Activated CD4-positive, alpha-beta memory T cell treated with anti-CD3 and anti-CD28 coated beads for 36 hours (primary cell): ENCODE data around the gene SLC38A10. TPM values are rescaled to one million over a fixed set of nuclear protein-coding genes. Genes with fewer than 3 reads are reported as not detected.

ENCODE experiments used
- CTCF ChIA-PET: fragments of 350-600 bp; sonication (Branson Sonifier 250); formaldehyde crosslinking; loops from one replicate; lab custom pipeline; 2021; ENCODE audit warnings: antibody characterized with exemption, inconsistent platforms; lab: Charles Lee
- POLR2A ChIA-PET: fragments of 350-600 bp; sonication (Branson Sonifier 250); formaldehyde crosslinking; loops from one replicate; lab custom pipeline; 2021; ENCODE audit warnings: antibody characterized with exemption; lab: Charles Lee
- DNase-seq: peaks from one replicate; pipeline ENCODE4 v3.0.0-alpha.2; 2020
- H3K27ac Mint-ChIP-seq: one replicate; pipeline ENCODE4 v1.8.0; 2021; ENCODE audit warnings: mixed read lengths
- H3K27me3 Mint-ChIP-seq: one replicate; pipeline ENCODE4 v1.8.0; 2021; ENCODE audit warnings: mixed read lengths
- H3K36me3 Mint-ChIP-seq: one replicate; pipeline ENCODE4 v1.8.0; 2021; ENCODE audit warnings: mixed read lengths
- H3K4me1 Mint-ChIP-seq: one replicate; pipeline ENCODE4 v1.8.0; 2021; ENCODE audit warnings: low read depth, mixed read lengths
- H3K4me3 Mint-ChIP-seq: one replicate; pipeline ENCODE4 v1.8.0; 2021; ENCODE audit warnings: mild to moderate bottlenecking, mixed read lengths
- H3K9me3 Mint-ChIP-seq: one replicate; pipeline ENCODE4 v1.8.0; 2021; ENCODE audit warnings: mixed read lengths
- intact Hi-C: fragments of 100-400 bp; cut with micrococcal nuclease; formaldehyde crosslinking; loops from one replicate; pipeline ENCODE4 v1.15.1; 2023
- total RNA-seq, 2 experiments: library from RNA; stranded (reverse); gene quantifications; one replicate each; pipeline ENCODE4 v1.2.3, GENCODE V29; 2021

The SLC38A10 gene
- total RNA-seq, 2 experiments from 2014 or later: 60.7 to 60.9 TPM

DNA sequence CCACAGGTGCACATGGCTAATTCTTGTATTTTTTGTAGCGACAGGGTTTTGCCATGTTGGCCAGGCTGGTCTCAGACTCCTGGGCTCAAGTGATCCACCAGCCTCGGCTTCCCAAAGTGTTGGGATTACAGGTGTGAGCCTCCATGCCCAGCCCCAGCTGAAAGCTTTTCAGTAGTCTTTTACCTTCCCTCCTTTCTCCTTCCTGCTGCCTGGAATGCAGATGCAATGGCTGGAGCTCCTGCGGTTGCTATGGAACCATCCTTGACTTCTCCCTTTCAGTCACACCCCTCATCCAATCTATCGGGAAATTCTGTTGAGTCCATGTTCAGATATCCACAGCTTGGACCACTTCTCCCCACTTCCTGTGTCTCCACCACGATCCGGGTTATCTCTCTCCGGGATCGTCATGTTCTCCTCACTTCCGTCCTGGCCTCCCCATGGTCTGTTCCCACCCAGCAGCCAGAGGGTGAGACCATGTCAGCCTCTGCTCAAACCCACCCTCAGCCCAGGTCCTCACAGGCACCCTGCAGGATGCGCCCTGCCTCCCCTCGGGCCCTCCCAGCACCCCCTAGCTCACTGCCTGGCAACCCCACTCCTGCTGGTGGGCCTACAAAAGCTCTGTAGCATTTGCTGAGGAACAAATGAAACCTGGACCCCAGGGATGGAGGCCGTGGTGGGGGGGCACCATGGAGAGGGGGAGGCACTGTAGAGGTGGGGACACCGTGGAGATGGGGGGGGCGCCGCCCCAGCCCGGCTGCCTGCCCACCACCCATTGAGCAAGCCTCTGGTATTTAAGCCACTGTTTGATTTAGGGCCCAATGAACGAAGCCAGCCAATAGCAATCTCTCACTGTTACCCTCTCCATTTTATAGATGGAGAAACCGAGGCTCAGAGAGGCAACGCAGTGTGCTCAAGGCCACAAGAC lies 12.8 kb upstream of the SLC38A10 start:
- POLR2A ChIA-PET: no interaction called here
- Mint-ChIP-seq H3K27me3 (peaks cover 9% of the 10 kb centered on the region), H3K36me3 (no peaks in the 10 kb centered on the region), H3K4me1 (peaks cover 3% of the 10 kb centered on the region), H3K4me3 (no peak overlapping the region), H3K27ac (no peak overlapping the region), H3K9me3 (no peaks in the 10 kb centered on the region)
- CTCF ChIA-PET: interaction anchor here (0.8 kb wide), 1 partner anchor 122 kb away, joined by 3 read pairs; no protein-coding TSS in a partner anchor
- DNase-seq: no peak
- intact Hi-C loops: no loop called here

DNA sequence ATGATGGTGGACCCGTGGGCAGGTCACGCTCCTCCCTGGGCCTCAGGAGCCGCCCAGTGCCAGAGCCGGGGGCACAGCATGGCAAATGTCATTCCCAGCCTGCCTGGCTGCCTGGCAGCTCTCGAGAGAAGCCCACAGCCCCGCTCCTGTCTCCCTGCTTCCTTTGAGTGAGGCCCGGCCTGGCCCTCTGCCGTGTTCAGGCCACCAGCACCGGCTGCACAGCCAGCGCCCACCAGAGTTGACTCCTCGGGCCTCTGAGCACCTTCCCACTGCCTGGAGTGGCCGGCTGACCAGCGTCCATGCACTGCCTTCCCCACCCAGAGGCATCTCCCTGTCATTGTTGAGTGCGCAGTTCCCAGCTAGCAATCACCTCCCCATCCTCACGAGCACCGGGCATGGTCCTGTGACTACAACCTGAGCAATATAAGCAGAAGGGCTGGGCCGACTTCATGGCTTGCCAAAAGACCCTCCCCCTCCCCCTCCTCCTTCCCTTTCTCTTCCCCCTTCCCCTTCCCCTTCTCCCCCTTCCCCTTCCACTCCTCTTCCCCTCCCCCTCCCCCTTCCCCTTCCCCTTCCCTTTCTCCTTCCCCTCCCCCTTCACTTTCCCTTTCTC lies 11.9 kb upstream of the SLC38A10 start:
- intact Hi-C loops: no loop called here
- ChIA-PET POLR2A (no interaction called here), CTCF (no interaction called here)
- Mint-ChIP-seq H3K9me3 (no peaks in the 10 kb centered on the region), H3K4me3 (no peak overlapping the region), H3K36me3 (no peaks in the 10 kb centered on the region), H3K27me3 (peaks cover 9% of the 10 kb centered on the region), H3K27ac (no peak overlapping the region), H3K4me1 (peaks cover 3% of the 10 kb centered on the region)
- no peak for DNase-seq

DNA sequence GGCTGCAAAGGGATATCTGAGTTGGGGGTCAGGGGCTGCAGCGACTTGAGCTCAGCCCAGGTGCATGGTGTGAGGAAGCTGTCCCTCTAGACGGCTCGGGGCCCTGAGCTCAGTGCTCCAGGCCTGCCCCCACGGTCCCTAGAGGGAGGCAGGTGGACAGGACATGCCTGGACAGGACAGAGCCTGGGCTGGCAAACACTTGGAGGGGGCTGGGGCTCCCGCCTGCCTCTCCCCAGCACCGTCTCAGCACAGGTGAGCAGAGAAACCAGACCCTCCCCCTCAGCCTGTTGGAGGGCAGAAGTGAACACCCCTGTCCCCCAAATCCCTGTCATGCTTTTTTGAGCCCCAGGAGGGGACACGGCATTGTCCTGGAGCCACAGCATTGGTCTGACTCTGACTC lies 11.4 kb upstream of the SLC38A10 start:
- ChIA-PET CTCF (no interaction called here), POLR2A (no interaction called here)
- H3K9me3 Mint-ChIP-seq: no peaks in the 10 kb centered on the region
- peaks cover 9% of the 10 kb centered on the region for H3K27me3 Mint-ChIP-seq
- H3K4me3 Mint-ChIP-seq: no peak overlapping the region
- DNase-seq: no peak
- no peaks in the 10 kb centered on the region for H3K36me3 Mint-ChIP-seq
- peaks cover 3% of the 10 kb centered on the region for H3K4me1 Mint-ChIP-seq
- intact Hi-C loops: no loop called here
- H3K27ac Mint-ChIP-seq: no peak overlapping the region

DNA sequence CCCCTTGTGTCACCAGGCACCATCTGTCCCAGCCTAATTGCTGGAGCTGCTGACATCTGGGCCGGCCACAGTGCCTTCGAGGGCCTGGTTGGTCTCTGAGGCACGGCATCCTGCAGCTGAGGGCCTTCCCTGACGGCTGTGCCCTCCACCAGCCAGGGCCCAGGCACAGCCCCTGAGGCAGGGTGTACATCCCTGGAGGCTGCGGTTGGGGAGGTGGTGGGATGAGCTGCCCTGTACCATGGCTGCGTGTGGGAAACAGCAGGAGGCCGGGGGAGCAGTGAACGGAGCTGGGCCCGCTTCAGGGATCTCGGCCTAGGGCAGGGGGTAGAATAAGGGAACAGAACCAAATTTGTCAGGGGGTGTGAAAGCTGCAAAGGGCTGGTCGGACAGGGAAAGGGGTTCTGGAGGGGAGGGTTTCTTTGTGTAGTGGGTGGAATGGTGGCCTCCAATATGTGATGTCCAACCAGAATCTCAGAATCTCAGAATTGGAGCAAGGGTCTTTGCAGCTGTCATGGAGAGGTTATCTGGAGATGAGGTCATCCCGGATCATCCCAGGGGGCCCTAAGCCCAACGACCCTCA lies 10.0 kb upstream of the SLC38A10 start:
- Mint-ChIP-seq H3K4me3 (no peak overlapping the region), H3K27me3 (peaks cover 3% of the 10 kb centered on the region)

DNA sequence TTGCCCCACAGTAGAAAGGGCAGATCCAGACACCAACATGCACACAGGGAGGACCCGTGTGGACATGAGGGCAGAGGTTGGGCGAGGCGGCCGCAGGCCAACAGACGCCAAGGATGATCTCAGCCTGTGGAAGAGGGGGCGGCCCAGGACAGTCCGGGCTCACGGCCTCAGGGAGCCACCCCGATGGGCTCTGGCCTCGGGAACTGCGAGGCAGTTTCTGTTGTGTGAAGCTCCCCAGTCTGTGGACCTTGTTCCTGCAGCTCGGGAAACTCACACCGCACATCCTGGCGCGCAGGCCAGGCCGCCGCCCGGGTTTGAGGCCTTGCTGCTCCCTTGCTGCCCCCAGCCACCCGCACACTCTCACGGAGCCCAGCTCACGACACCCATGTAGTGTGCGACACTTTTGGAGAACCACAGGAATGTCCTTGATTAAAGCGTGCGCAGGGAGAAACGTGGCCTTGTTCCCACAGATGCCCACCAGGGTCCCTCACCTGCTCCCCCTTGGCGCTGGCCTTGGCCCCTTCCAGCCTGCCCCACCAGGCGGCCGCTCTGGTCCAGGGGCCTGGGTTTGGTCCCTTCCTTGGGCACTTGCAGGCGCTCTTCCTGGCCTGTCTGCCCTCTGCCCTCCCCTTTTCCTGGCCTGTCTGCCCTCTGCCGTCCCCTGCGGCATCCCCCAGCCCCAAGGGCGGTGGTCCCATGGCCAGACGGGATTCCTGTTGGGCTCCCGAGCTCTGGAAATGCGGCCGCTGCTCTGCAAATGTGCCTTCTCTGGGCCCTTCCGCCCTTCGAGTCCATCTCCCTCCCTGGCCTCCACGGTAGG lies 9.3 kb upstream of the SLC38A10 start:
- ChIA-PET CTCF (no interaction called here), POLR2A (no interaction called here)
- H3K27ac Mint-ChIP-seq: no peak overlapping the region
- no peak overlapping the region for H3K4me3 Mint-ChIP-seq
- DNase-seq: no peak
- H3K9me3 Mint-ChIP-seq: no peaks in the 10 kb centered on the region
- H3K4me1 Mint-ChIP-seq: peaks cover 3% of the 10 kb centered on the region
- intact Hi-C loops: no loop called here
- H3K36me3 Mint-ChIP-seq: no peaks in the 10 kb centered on the region
- peaks cover 2% of the 10 kb centered on the region for H3K27me3 Mint-ChIP-seq

More for the DNA sequence above, 10.0 kb upstream of the SLC38A10 start:
- Mint-ChIP-seq H3K4me1 (peaks cover 3% of the 10 kb centered on the region), H3K9me3 (no peaks in the 10 kb centered on the region), H3K36me3 (no peaks in the 10 kb centered on the region), H3K27ac (no peak overlapping the region)
- intact Hi-C loops: no loop called here
- DNase-seq: no peak
- CTCF ChIA-PET: no interaction called here
- POLR2A ChIA-PET: no interaction called here

DNA sequence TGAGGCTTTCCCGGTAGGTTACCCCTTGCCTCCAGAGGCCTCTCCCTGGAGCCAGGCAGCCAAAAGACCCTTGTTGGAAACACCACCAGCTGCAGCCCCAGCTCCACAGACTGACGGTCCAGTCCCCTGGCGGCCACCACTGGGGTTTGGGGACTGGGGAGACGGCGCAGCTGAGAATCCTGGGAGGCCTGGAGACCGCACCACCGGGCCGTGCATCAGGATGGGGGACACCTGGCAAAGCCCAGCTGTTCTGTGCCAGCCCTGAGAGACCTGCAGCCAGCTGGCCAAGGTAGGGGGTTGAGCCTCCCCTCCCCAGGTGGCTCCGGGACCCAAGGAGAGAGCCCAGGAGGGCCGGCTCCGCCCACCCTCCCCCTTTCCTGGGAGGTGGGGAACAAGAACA lies 8.3 kb upstream of the SLC38A10 start:
- no peak for DNase-seq
- no peaks in the 10 kb centered on the region for H3K36me3 Mint-ChIP-seq
- no peak overlapping the region for H3K27ac Mint-ChIP-seq
- POLR2A ChIA-PET: no interaction called here
- H3K9me3 Mint-ChIP-seq: no peaks in the 10 kb centered on the region
- no peak overlapping the region for H3K4me3 Mint-ChIP-seq
- CTCF ChIA-PET: no interaction called here
- no peaks in the 10 kb centered on the region for H3K4me1 Mint-ChIP-seq
- H3K27me3 Mint-ChIP-seq: no peaks in the 10 kb centered on the region
- intact Hi-C loops: no loop called here

DNA sequence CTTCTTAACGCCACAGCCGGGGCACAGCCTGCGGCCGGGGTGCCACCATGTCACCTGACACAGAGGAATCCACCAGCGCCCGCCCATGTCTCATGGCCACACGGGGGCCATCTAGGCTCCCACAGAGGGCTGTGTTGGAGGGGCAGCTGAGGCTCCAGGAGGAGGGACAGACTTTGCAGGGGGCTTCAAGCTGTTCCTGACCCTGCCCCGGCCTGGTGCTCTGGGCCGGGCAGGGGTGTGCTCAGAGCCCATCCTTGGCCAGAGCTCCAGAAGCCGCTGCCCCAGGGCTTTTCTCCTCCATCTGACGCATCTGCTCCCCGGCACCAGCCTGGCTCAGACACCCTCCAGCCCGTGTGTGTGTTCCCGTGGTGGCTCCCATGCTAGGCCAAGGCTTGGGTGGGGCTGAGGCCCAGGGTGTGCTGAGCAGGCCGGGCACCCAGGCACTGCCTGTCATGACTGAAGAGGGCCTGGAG lies 7.8 kb upstream of the SLC38A10 start:
- POLR2A ChIA-PET: no interaction called here
- H3K27ac Mint-ChIP-seq: no peak overlapping the region
- no peaks in the 10 kb centered on the region for H3K27me3 Mint-ChIP-seq
- no peak for DNase-seq
- intact Hi-C loops: no loop called here
- no peaks in the 10 kb centered on the region for H3K36me3 Mint-ChIP-seq
- no peaks in the 10 kb centered on the region for H3K9me3 Mint-ChIP-seq
- no peaks in the 10 kb centered on the region for H3K4me1 Mint-ChIP-seq
- CTCF ChIA-PET: no interaction called here
- no peak overlapping the region for H3K4me3 Mint-ChIP-seq

DNA sequence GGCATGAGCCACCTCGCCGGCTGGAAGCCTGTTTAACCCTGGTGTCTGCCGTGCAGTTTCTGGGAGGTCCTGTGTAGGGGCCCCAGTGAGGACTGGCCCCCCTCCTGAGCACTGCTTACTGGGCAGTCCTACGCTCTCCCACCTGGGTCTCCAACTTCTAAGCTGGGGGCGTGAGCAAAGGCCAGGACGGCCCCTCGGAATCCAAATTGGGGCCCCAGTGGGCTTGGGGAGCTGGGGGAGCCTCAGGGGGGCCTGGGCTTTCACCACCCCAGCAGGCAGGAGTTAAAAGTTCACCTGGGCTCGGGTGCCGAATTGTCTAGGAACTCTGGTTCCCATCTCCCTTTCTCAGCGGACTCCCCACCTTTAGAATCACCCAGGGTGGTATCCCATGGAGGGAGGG lies 7.2 kb upstream of the SLC38A10 start:
- no peaks in the 10 kb centered on the region for H3K9me3 Mint-ChIP-seq
- no peaks in the 10 kb centered on the region for H3K4me1 Mint-ChIP-seq
- no peaks in the 10 kb centered on the region for H3K27me3 Mint-ChIP-seq
- intact Hi-C loops: no loop called here
- no peaks in the 10 kb centered on the region for H3K36me3 Mint-ChIP-seq
- CTCF ChIA-PET: no interaction called here
- POLR2A ChIA-PET: no interaction called here
- no peak overlapping the region for H3K27ac Mint-ChIP-seq
- no peak for DNase-seq
- H3K4me3 Mint-ChIP-seq: no peak overlapping the region

DNA sequence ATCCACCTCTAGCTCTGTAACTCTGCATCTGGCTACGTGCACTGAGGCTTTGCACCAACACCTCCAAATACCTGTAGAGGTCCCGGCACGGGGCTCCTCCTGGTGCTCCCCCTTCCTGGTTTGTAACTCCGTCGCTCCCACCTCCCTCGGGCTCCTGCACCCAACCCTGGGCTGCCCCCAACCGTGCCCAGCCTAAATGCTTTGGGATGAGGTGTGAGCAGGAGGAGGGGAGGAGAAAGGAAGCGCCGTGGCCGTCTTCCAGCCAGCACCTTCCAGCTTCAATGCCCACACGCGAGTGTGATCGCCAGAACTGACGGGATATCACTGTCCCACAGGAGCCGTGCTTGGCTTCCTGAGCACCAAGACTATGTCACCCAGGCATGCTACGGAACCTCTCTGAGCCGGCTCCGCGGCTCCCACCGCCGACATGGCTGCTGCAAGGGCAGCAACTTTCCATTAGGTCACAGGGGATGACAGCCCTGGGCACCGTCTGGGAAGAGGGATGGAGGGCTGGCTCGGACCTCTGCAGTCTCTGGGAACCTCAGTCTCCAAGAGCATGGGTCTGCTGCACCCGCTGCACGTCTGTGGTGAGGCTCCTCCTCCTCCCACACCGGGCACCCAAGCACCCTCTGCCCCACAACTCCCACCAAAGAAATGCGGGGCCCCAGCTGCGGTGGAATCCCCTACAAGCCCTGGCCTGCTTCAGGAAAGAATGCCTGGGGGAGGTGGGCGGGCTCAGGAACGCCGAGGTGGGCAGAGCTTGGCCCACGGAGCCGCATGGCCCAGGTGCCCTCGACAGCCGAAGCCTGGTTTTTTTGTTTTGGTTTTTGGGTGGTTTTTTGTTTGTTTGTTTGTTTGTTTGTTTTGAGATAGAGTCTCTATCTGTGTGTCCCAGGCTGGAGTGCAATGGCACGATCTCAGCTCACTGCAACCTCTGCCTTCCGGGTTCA lies 6.4 kb upstream of the SLC38A10 start:
- H3K36me3 Mint-ChIP-seq: no peaks in the 10 kb centered on the region
- no peak for DNase-seq
- ChIA-PET POLR2A (no interaction called here), CTCF (no interaction called here)
- H3K4me3 Mint-ChIP-seq: no peak overlapping the region
- no peaks in the 10 kb centered on the region for H3K9me3 Mint-ChIP-seq
- intact Hi-C loops: no loop called here
- H3K27ac Mint-ChIP-seq: no peak overlapping the region
- peaks cover 3% of the 10 kb centered on the region for H3K4me1 Mint-ChIP-seq
- no peaks in the 10 kb centered on the region for H3K27me3 Mint-ChIP-seq

DNA sequence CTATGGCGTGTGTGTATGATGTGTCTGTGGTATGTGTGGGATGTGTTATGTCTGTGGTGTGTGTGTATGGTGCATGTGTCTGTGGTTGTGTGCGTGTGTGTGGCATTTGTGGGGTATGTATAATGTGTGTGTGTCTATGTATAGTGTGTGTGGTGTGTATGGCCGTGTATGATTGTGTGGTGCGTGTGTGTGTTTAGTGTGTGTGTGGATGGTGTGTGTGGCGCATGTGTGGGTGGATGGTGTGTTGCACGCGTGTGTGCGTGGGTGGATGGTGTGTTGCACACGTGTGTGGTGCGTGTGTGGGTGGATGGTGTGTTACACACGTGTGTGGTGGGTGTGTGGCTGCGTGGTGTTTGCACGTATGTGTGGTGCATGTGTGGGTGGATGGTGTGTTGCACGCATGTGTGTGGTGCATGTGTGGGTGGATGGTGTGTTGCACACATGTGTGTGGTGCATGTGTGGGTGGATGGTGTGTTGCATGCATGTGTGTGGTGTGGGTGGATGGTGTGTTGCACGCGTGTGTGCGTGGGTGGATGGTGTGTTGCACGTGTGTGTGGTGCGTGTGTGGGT lies 5.6 kb upstream of the SLC38A10 start:
- Mint-ChIP-seq H3K4me1 (peaks cover 7% of the 10 kb centered on the region), H3K9me3 (no peaks in the 10 kb centered on the region), H3K36me3 (no peaks in the 10 kb centered on the region), H3K4me3 (no peak overlapping the region), H3K27ac (peak overlapping the region; percentile 11), H3K27me3 (no peaks in the 10 kb centered on the region)
- ChIA-PET CTCF (no interaction called here), POLR2A (no interaction called here)
- DNase-seq: no peak
- intact Hi-C loops: no loop called here
